A673 (cell line): ENCODE results near the gene BCL3.

Source experiments
- EZH2 ChIP-seq: fragments of 200-600 bp; sonication (generic); IDR thresholded peaks from 2 replicates; pipeline ENCODE4 v1.6.1; 2017; ENCODE audit warnings: borderline replicate concordance, low read depth, mild to moderate bottlenecking, mixed read lengths, antibody characterized with exemption, low read length; ENCODE audit not compliant: poor library complexity, severe bottlenecking
- TF ChIP-seq, protein P1 (sequence below): fragments of 300-800, 200-600 bp; sonication (generic); conservative IDR thresholded peaks from 2 replicates; pipeline ENCODE4 v1.5.1; 2017; ENCODE audit warnings: low read depth, mild to moderate bottlenecking, antibody characterized with exemption, low read length, moderate library complexity, mixed read lengths

GRCh38 chr19:44754750-44755080, 6.2 kb downstream of the BCL3 start:
- TF ChIP-seq, protein P1, sequence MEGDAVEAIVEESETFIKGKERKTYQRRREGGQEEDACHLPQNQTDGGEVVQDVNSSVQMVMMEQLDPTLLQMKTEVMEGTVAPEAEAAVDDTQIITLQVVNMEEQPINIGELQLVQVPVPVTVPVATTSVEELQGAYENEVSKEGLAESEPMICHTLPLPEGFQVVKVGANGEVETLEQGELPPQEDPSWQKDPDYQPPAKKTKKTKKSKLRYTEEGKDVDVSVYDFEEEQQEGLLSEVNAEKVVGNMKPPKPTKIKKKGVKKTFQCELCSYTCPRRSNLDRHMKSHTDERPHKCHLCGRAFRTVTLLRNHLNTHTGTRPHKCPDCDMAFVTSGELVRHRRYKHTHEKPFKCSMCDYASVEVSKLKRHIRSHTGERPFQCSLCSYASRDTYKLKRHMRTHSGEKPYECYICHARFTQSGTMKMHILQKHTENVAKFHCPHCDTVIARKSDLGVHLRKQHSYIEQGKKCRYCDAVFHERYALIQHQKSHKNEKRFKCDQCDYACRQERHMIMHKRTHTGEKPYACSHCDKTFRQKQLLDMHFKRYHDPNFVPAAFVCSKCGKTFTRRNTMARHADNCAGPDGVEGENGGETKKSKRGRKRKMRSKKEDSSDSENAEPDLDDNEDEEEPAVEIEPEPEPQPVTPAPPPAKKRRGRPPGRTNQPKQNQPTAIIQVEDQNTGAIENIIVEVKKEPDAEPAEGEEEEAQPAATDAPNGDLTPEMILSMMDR: no peak
- no peak for TF ChIP-seq EZH2
